Fibroblast of mammary gland (primary cell): ENCODE data around the gene CREB5.

Source experiments
- DNase-seq: peaks from one replicate; pipeline ENCODE4 v3.0.0-alpha.2; 2010; ENCODE audit warnings: low read depth
- H3K4me3 ChIP-seq: 2 replicates; pipeline ENCODE4 v1.5.1; 2011; ENCODE audit warnings: low read depth, mild to moderate bottlenecking, low read length, moderate library complexity; ENCODE audit not compliant: control insufficient read depth
- CTCF ChIP-seq: conservative IDR thresholded peaks from 2 replicates; pipeline ENCODE4 v1.5.1; 2011; ENCODE audit warnings: low read depth, low read length, inconsistent platforms; ENCODE audit not compliant: control insufficient read depth, insufficient read depth

Gene CREB5

GRCh38 chr7:28419716-28420115 is 7.4 kb downstream of the CREB5 start:
- DNase-seq: peak; percentile 99
- TF ChIP-seq CTCF: no peak
- no peak overlapping the region for H3K4me3 ChIP-seq

- no peak overlapping the region for H3K4me3 ChIP-seq
- TF ChIP-seq CTCF: no peak
- DNase-seq: no peak
Measured at GRCh38 chr7:28423112-28423511, 10.8 kb downstream of the CREB5 start.

GRCh38 chr7:28423918-28424514 is 11.7 kb downstream of the CREB5 start:
- no peak overlapping the region for H3K4me3 ChIP-seq
- no peak for DNase-seq
- TF ChIP-seq CTCF: no peak

- no peak for DNase-seq
- TF ChIP-seq CTCF: no peak
- no peak overlapping the region for H3K4me3 ChIP-seq
Measured at GRCh38 chr7:28425496-28425895, 13.2 kb downstream of the CREB5 start.

- no peak overlapping the region for H3K4me3 ChIP-seq
- TF ChIP-seq CTCF: no peak
- DNase-seq: no peak
Measured at GRCh38 chr7:28427236-28427635, 14.9 kb downstream of the CREB5 start.

- no peak overlapping the region for H3K4me3 ChIP-seq
- no peak for TF ChIP-seq CTCF
- no peak for DNase-seq
Measured at GRCh38 chr7:28430616-28431015, 18.3 kb downstream of the CREB5 start.

- DNase-seq: peak; percentile 67
- TF ChIP-seq CTCF: no peak
- H3K4me3 ChIP-seq: no peak overlapping the region
Measured at GRCh38 chr7:28432105-28432504, 19.8 kb downstream of the CREB5 start.
